Measurements from ENCODE around the gene AMY1A.
"Not testable (repeated sequence)": the region's sequence is repeated elsewhere in the genome, so short reads cannot be mapped to it uniquely, and the experiment has no call there.

Gene AMY1A

GRCh38 chr1:103655460-103655859 lies at the start of gene AMY1A:
AMY1A (plus strand) TSS chr1:103655760; CDS start chr1:103656331, 571 bp downstream.
- not testable (repeated sequence) for H3K9me3 ChIP-seq (ENCODE audit: control insufficient read depth, insufficient read depth, low read length); H4K20me1 ChIP-seq (ENCODE audit: control insufficient read depth, insufficient read depth, low read depth, low read length); H3K79me2 ChIP-seq (ENCODE audit: control insufficient read depth, low read length); H3K4me3 ChIP-seq (ENCODE audit: low read length); H3K27me3 ChIP-seq (ENCODE audit: control insufficient read depth, low read length); H3K9me2 ChIP-seq (replicated peaks; ENCODE audit: control insufficient read depth, low read length); H3K4me2 ChIP-seq (ENCODE audit: low read length); H3K27ac ChIP-seq (ENCODE audit: low read depth, low read length); H3F3A ChIP-seq (ENCODE audit: control insufficient read depth, insufficient read depth); H3K36me3 ChIP-seq (ENCODE audit: control insufficient read depth, low read length); H3K4me1 ChIP-seq (ENCODE audit: control insufficient read depth, low read length)

- H3K4me2 ChIP-seq (ENCODE audit: low read length), result no peak overlapping the region
- no peaks in the 10 kb centered on the region for H4K20me1 ChIP-seq (ENCODE audit: control insufficient read depth, insufficient read depth, low read depth, low read length)
- H3F3A ChIP-seq (ENCODE audit: control insufficient read depth, insufficient read depth), result no peaks in the 10 kb centered on the region
- H3K4me1 ChIP-seq (ENCODE audit: control insufficient read depth, low read length), result no peaks in the 10 kb centered on the region
- H3K9me2 ChIP-seq (replicated peaks; ENCODE audit: control insufficient read depth, low read length), result no peaks in the 10 kb centered on the region
- H3K9me3 ChIP-seq (ENCODE audit: control insufficient read depth, insufficient read depth, low read length), result no peaks in the 10 kb centered on the region
- H3K36me3 ChIP-seq (ENCODE audit: control insufficient read depth, low read length), result no peaks in the 10 kb centered on the region
- no peaks in the 10 kb centered on the region for H3K79me2 ChIP-seq (ENCODE audit: control insufficient read depth, low read length)
- H3K27me3 ChIP-seq (ENCODE audit: control insufficient read depth, low read length), result no peaks in the 10 kb centered on the region
- H3K27ac ChIP-seq (ENCODE audit: low read depth, low read length), result no peak overlapping the region
- TF ChIP-seq, protein P1, sequence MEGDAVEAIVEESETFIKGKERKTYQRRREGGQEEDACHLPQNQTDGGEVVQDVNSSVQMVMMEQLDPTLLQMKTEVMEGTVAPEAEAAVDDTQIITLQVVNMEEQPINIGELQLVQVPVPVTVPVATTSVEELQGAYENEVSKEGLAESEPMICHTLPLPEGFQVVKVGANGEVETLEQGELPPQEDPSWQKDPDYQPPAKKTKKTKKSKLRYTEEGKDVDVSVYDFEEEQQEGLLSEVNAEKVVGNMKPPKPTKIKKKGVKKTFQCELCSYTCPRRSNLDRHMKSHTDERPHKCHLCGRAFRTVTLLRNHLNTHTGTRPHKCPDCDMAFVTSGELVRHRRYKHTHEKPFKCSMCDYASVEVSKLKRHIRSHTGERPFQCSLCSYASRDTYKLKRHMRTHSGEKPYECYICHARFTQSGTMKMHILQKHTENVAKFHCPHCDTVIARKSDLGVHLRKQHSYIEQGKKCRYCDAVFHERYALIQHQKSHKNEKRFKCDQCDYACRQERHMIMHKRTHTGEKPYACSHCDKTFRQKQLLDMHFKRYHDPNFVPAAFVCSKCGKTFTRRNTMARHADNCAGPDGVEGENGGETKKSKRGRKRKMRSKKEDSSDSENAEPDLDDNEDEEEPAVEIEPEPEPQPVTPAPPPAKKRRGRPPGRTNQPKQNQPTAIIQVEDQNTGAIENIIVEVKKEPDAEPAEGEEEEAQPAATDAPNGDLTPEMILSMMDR (IDR thresholded peaks at IDR 0.05; ENCODE audit: low read depth, low read length, poor library complexity, severe bottlenecking), result no peak
- no peak for TF ChIP-seq EZH2phosphoT487 (IDR thresholded peaks at IDR 0.05; ENCODE audit: borderline replicate concordance, low read length)
- H3K4me3 ChIP-seq (ENCODE audit: low read length), result no peak overlapping the region
Observed at GRCh38 chr1:103616362-103616761, 39.2 kb upstream of the AMY1A start.

- H3K4me2 ChIP-seq (ENCODE audit: low read length); H3K4me1 ChIP-seq (ENCODE audit: control insufficient read depth, low read length); H3K27me3 ChIP-seq (ENCODE audit: control insufficient read depth, low read length); H4K20me1 ChIP-seq (ENCODE audit: control insufficient read depth, insufficient read depth, low read depth, low read length); H3K79me2 ChIP-seq (ENCODE audit: control insufficient read depth, low read length); H3K27ac ChIP-seq (ENCODE audit: low read depth, low read length); H3K9me3 ChIP-seq (ENCODE audit: control insufficient read depth, insufficient read depth, low read length); H3F3A ChIP-seq (ENCODE audit: control insufficient read depth, insufficient read depth); H3K4me3 ChIP-seq (ENCODE audit: low read length); H3K9me2 ChIP-seq (replicated peaks; ENCODE audit: control insufficient read depth, low read length); H3K36me3 ChIP-seq (ENCODE audit: control insufficient read depth, low read length): not testable (repeated sequence)
Observed at GRCh38 chr1:103616994-103617477, 38.5 kb upstream of the AMY1A start, which contains the start of gene AMY2A. AMY2A (plus strand) TSS chr1:103617427; CDS start chr1:103617441, 14 bp downstream.

DNA sequence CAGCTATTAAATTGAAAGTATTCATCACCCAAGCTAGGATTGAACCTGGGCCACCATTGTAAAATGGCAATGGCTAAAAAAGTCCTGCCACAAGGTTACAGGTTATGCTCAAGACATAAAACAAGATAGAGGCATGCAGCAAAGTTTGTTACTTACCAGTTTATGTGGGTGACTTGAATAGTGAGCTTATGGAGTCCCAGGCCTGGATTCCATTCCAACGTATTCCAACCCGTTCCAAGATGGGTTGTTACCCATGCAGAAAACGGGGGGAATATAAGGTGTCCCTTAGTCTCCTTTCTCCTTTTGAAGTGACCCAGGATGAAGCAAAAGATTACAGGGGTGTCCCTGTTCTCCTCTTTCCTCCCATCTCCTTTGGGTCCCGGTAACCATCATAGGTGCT lies 28.1 kb upstream of the AMY1A start:
- not testable (repeated sequence) for H3K9me3 ChIP-seq (ENCODE audit: control insufficient read depth, insufficient read depth, low read length); H3K4me2 ChIP-seq (ENCODE audit: low read length); H3K4me3 ChIP-seq (ENCODE audit: low read length); H3F3A ChIP-seq (ENCODE audit: control insufficient read depth, insufficient read depth); H3K27me3 ChIP-seq (ENCODE audit: control insufficient read depth, low read length); H3K4me1 ChIP-seq (ENCODE audit: control insufficient read depth, low read length); H3K79me2 ChIP-seq (ENCODE audit: control insufficient read depth, low read length); H3K9me2 ChIP-seq (replicated peaks; ENCODE audit: control insufficient read depth, low read length); H4K20me1 ChIP-seq (ENCODE audit: control insufficient read depth, insufficient read depth, low read depth, low read length); H3K36me3 ChIP-seq (ENCODE audit: control insufficient read depth, low read length); H3K27ac ChIP-seq (ENCODE audit: low read depth, low read length)

DNA sequence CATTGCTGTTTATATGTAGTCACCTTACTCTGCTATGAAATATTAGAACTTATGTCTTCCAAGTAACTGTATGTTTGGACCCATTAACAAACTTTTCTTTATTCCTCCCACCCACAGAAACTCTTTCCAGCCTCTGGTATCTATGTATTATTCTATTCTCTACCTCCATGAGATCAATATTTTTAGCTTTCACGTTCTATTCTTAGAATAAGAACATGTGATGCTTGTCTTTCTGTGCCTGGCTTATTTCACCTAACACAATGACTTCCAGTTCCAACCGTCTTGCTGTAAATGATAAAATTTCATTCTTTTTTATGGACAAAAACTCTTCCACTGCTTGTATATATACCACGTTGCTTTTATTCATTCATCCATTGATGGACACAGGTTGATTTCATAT lies 14.4 kb upstream of the AMY1A start:
- H3K27me3 ChIP-seq (ENCODE audit: control insufficient read depth, low read length); H3K9me2 ChIP-seq (replicated peaks; ENCODE audit: control insufficient read depth, low read length); H3K36me3 ChIP-seq (ENCODE audit: control insufficient read depth, low read length); H3K27ac ChIP-seq (ENCODE audit: low read depth, low read length); H3K79me2 ChIP-seq (ENCODE audit: control insufficient read depth, low read length); H4K20me1 ChIP-seq (ENCODE audit: control insufficient read depth, insufficient read depth, low read depth, low read length); H3F3A ChIP-seq (ENCODE audit: control insufficient read depth, insufficient read depth); H3K4me1 ChIP-seq (ENCODE audit: control insufficient read depth, low read length); H3K4me3 ChIP-seq (ENCODE audit: low read length); H3K4me2 ChIP-seq (ENCODE audit: low read length); H3K9me3 ChIP-seq (ENCODE audit: control insufficient read depth, insufficient read depth, low read length): not testable (repeated sequence)

DNA sequence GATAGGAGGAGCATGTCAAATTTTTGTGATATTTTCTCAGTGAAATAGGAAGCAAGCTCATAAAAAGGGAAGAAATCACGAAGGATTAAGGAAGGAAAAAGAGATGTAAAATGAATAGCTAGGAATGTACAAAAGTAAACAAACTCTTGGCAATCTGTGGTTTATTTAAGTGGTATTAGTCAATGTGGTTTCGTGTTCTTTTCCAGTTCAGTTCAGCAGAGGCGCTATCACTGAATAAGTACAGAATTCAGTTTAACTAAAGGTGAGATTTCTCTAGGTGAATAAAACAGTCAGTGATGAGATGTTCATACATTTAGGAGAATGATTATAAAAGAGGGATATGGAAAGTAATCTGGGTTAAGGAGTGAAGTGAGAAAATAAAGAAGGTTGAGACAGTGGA lies 11.7 kb upstream of the AMY1A start:
- H3K9me2 ChIP-seq (replicated peaks; ENCODE audit: control insufficient read depth, low read length); H3K27ac ChIP-seq (ENCODE audit: low read depth, low read length); H3K36me3 ChIP-seq (ENCODE audit: control insufficient read depth, low read length); H4K20me1 ChIP-seq (ENCODE audit: control insufficient read depth, insufficient read depth, low read depth, low read length); H3K4me2 ChIP-seq (ENCODE audit: low read length); H3K27me3 ChIP-seq (ENCODE audit: control insufficient read depth, low read length); H3K4me1 ChIP-seq (ENCODE audit: control insufficient read depth, low read length); H3K9me3 ChIP-seq (ENCODE audit: control insufficient read depth, insufficient read depth, low read length); H3K79me2 ChIP-seq (ENCODE audit: control insufficient read depth, low read length); H3K4me3 ChIP-seq (ENCODE audit: low read length); H3F3A ChIP-seq (ENCODE audit: control insufficient read depth, insufficient read depth): not testable (repeated sequence)

DNA sequence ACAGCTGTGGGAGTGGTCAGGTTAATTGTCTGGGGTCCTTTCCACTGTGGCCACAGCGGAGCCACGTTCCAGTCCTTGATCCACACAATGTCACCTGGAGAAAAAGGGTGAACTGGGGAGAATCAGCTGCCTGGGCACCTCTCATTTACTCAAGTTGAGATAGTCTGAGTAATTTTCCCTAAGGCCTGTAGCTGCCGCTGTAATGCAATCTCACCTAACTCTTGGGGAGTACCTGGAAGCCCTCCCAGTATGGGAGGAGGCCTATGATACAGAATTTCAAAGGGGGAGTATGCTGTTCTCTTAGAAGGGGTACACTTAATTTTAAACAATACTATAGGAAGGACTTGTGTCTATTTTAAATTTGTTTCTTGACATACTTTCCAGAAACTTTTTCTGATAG lies 5.3 kb upstream of the AMY1A start:
- not testable (repeated sequence) for H3F3A ChIP-seq (ENCODE audit: control insufficient read depth, insufficient read depth); H3K4me1 ChIP-seq (ENCODE audit: control insufficient read depth, low read length); H3K36me3 ChIP-seq (ENCODE audit: control insufficient read depth, low read length); H3K4me2 ChIP-seq (ENCODE audit: low read length); H3K9me2 ChIP-seq (replicated peaks; ENCODE audit: control insufficient read depth, low read length); H3K27ac ChIP-seq (ENCODE audit: low read depth, low read length); H3K9me3 ChIP-seq (ENCODE audit: control insufficient read depth, insufficient read depth, low read length); H3K79me2 ChIP-seq (ENCODE audit: control insufficient read depth, low read length); H4K20me1 ChIP-seq (ENCODE audit: control insufficient read depth, insufficient read depth, low read depth, low read length); H3K4me3 ChIP-seq (ENCODE audit: low read length); H3K27me3 ChIP-seq (ENCODE audit: control insufficient read depth, low read length)
